RWPE1 (cell line): Measurements from ENCODE around the gene MOV10.
"Not testable (repeated sequence)": the region's sequence is repeated elsewhere in the genome, so short reads cannot be mapped to it uniquely, and the experiment has no call there.

Experiments
- CTCF ChIA-PET: fragments of 350-600 bp; sonication (Branson Sonifier 250); formaldehyde crosslinking; extraction: SDS; loops from one replicate; lab custom pipeline; 2021; lab: Yijun Ruan, JAX
- POLR2A ChIA-PET: fragments of 400-600 bp; formaldehyde crosslinking; extraction: SDS; loops from one replicate; lab custom pipeline; 2020; ENCODE audit warnings: antibody characterized with exemption; ENCODE audit not compliant: low non-redundant PET; lab: Yijun Ruan, JAX
- DNase-seq: peaks from one replicate; pipeline ENCODE4 v3.0.0; 2012; ENCODE audit warnings: low spot score
- H3K27ac ChIP-seq: fragments of 450-650 bp; 2 replicates; pipeline ENCODE4 v1.5.1; 2017
- TF ChIP-seq, protein P1 (sequence below): fragments of 450-650 bp; conservative IDR thresholded peaks from 2 replicates; pipeline ENCODE4 v1.5.1; 2017; ENCODE audit warnings: low read depth, mild to moderate bottlenecking

MOV10 gene

GRCh38 chr1:112721966-112722524, 47.6 kb downstream of the MOV10 start:
- ChIA-PET POLR2A (no interaction called here), CTCF (interaction anchor here (0.9 to 10.4 kb wide), 3 partner anchors 22 to 216 kb away, joined by 3 to 282 read pairs (median 4); no protein-coding TSS in a partner anchor)
- TF ChIP-seq, protein P1, sequence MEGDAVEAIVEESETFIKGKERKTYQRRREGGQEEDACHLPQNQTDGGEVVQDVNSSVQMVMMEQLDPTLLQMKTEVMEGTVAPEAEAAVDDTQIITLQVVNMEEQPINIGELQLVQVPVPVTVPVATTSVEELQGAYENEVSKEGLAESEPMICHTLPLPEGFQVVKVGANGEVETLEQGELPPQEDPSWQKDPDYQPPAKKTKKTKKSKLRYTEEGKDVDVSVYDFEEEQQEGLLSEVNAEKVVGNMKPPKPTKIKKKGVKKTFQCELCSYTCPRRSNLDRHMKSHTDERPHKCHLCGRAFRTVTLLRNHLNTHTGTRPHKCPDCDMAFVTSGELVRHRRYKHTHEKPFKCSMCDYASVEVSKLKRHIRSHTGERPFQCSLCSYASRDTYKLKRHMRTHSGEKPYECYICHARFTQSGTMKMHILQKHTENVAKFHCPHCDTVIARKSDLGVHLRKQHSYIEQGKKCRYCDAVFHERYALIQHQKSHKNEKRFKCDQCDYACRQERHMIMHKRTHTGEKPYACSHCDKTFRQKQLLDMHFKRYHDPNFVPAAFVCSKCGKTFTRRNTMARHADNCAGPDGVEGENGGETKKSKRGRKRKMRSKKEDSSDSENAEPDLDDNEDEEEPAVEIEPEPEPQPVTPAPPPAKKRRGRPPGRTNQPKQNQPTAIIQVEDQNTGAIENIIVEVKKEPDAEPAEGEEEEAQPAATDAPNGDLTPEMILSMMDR: no peak
- no peak overlapping the region for H3K27ac ChIP-seq
- no peak for DNase-seq

DNA sequence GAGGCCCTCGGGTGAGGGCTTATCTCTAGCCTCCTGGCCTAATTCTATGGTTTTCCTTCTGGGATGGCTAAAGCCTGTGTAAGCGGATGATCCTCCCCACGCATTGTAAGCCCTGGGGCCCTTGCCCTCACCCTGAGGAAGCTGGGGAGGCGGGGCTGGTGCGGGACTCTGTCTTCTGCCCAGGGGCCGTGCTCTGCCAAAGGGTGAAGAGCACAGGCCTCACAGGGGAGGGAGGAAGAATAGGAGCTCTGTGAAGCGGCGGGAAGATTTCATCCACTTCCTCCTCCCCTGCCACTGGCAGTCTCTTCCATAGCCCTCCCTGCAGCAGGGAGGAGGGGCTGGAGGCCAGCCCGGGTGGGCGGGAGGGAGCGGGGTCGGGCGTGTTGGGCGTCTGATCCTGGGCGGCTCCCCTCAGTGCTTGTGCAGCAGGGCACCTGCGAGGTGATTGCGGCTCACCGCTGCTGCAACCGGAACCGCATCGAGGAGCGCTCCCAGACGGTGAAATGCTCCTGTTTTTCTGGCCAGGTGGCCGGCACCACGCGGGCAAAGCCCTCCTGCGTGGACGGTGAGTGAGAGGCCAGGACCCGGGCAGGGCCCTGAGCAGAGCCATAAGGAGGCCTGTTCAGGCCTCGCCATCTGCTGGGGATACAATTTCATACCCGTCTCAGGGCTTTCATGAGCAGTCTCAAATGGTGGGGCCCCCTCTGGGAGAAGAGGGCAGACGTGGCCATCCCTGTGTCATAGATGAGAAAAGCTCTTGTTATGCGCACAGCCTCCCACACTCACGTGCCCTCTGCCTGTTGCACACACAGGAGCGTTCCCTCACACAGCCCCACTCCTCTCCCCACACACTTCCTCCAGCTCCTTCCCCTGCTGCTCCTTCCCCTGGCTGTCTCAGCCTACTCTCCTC, 48.4 kb downstream of the MOV10 start:
- ChIA-PET CTCF (interaction anchor here (0.9 to 10.4 kb wide), 3 partner anchors 21 to 215 kb away, joined by 3 to 282 read pairs (median 4); no protein-coding TSS in a partner anchor), POLR2A (no interaction called here)
- H3K27ac ChIP-seq: no peak overlapping the region
- TF ChIP-seq, protein P1: no peak
- no peak for DNase-seq

GRCh38 chr1:112723511-112723839, 49.0 kb downstream of the MOV10 start:
- H3K27ac ChIP-seq: no peak overlapping the region
- ChIA-PET CTCF (interaction anchor here (10.4 kb wide), 1 partner anchor 80 kb away, joined by 282 read pairs; no protein-coding TSS in a partner anchor), POLR2A (no interaction called here)
- TF ChIP-seq, protein P1: no peak
- DNase-seq: no peak

DNA sequence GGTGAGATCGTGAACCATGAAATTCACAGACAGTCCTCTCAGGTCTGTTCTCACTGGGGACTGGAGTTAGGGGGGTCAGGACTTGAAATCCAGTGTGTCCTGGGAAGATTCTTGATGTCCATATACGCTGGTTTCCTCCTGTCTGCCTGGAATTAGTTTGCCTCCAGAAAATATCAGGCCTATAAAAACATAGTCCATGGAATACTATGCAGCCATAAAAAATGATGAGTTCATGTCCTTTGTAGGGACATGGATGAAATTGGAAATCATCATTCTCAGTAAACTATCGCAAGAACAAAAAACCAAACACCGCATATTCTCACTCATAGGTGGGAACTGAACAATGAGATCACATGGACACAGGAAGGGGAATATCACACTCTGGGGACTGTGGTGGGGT, 49.8 kb downstream of the MOV10 start:
- POLR2A ChIA-PET, H3K27ac ChIP-seq, CTCF ChIA-PET, DNase-seq: not testable (repeated sequence)

GRCh38 chr1:112727716-112728115, 53.3 kb downstream of the MOV10 start:
- POLR2A ChIA-PET: no interaction called here
- CTCF ChIA-PET: interaction anchor here (0.6 to 0.7 kb wide), 2 partner anchors 16 to 17 kb away, joined by 3 to 5 read pairs; no protein-coding TSS in a partner anchor
- H3K27ac ChIP-seq: no peak overlapping the region
- TF ChIP-seq, protein P1: no peak
- DNase-seq: no peak

GRCh38 chr1:112728306-112728971, 54.0 kb downstream of the MOV10 start:
- POLR2A ChIA-PET, H3K27ac ChIP-seq, DNase-seq: not testable (repeated sequence)
- CTCF ChIA-PET: interaction anchor here (0.6 kb wide), 1 partner anchor 15 kb away, joined by 3 read pairs; no protein-coding TSS in a partner anchor

- CTCF ChIA-PET: interaction anchor here (1.8 to 2.6 kb wide), 2 partner anchors 10 to 75 kb away, joined by 10 to 14 read pairs; a partner anchor contains a TSS
- DNase-seq, H3K27ac ChIP-seq, POLR2A ChIA-PET: not testable (repeated sequence)
These were observed 54.6 kb downstream of the MOV10 start for GRCh38 chr1:112729011-112729410.
